MM.1S (cell line): ENCODE data around the gene RB1.

ENCODE experiments used
- CTCF ChIP-seq: fragments of 300-600 bp; sonication (generic); IDR thresholded peaks from 2 replicates; pipeline ENCODE4 v1.5.1; 2016; ENCODE audit warnings: antibody characterized with exemption, low read length, mixed read lengths
- EZH2 ChIP-seq: fragments of 300-600 bp; sonication (generic); optimal IDR thresholded peaks from 2 replicates; pipeline ENCODE3; 2017; ENCODE audit warnings: low read depth, mild to moderate bottlenecking, antibody characterized with exemption, low read length, mixed read lengths

GRCh38 chr13:48317511-48318376 lies 14.2 kb downstream of the RB1 start:
- TF ChIP-seq CTCF = no peak
- TF ChIP-seq EZH2 = no peak
